Thyroid gland (tissue), 4 donors: ENCODE measurements around the gene PANX1.

Experiments used
- CTCF ChIP-seq, 6 experiments: fragments of 200-600 bp in 3 of 6; fragments of 450-650 bp in 3 of 6; sonication (generic) in 3 of 6; IDR thresholded peaks; one replicate each; pipeline ENCODE4 v1.5.1; 2016 to 2019; ENCODE audit warnings: antibody characterized with exemption in 6 of 6, mild to moderate bottlenecking in 2 of 6, inconsistent platforms in 1 of 6, moderate library complexity in 1 of 6
- POLR2A ChIP-seq, 2 donors: fragments of 450-650 bp; IDR thresholded peaks; one replicate each; pipeline ENCODE4 v1.6.1; 2017; ENCODE audit warnings: antibody characterized with exemption in 2 of 2, mild to moderate bottlenecking in 2 of 2, moderate library complexity in 1 of 2

- TF ChIP-seq CTCF (IDR thresholded peaks at IDR 0.05) (no peak), POLR2A (IDR thresholded peaks at IDR 0.05) (no peak)
Measured at GRCh38 chr11:94150056-94150455, 21.4 kb downstream of the PANX1 start.
